Measurements from ENCODE around the gene CNTN6. TPM values are rescaled to one million over a fixed set of nuclear protein-coding genes. Genes with fewer than 3 reads are reported as not detected.

CNTN6 gene
- total and polyA plus RNA-seq, 2 of the 4 experiments (the other 2 are of a cell fraction), result not detected

DNA sequence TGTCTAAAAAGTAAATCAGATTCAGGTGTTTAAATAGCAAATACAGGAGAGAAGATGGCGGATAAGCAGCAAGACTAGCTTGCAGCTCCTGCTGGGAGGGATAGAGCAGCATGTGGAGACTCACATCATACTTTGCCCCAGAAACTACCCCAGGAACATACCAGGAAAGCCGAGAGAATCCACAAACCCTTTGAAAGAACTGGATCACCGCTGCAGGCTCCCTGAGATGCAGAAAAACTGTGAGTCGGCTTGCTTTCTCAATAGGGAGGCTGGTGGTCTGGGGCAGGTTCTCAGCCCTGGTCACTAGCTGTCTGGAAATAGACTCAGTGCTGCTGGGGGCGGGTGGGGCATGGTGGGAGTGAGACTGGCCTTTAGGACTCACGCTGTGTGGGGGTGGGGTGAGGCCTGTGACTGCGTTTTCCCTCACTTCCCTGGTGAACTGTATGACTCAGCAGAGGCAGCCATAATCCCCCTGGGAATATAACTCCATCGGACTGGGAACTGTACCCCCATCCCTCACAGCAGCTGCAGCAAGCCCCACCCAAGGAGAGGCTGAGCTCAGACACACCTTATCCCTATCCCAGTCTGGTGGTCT is 142.8 kb downstream of the CNTN6 start:
- H3K27ac ChIP-seq (ENCODE audit: insufficient read depth, low read length), result no peak overlapping the region
- no peak overlapping the region for H2BK20ac ChIP-seq (ENCODE audit: low read depth, low read length)
- no peak overlapping the region for H3K4me3 ChIP-seq (ENCODE audit: insufficient read depth, low read depth, low read length)
- no peak overlapping the region for H3K14ac ChIP-seq (replicated peaks; ENCODE audit: low read depth, low read length)
- no peaks in the 10 kb centered on the region for H3K9me1 ChIP-seq (ENCODE audit: insufficient read depth, low read length)
- no peak overlapping the region for H2AK5ac ChIP-seq (ENCODE audit: low read depth, low read length)
- no peak overlapping the region for H3K9ac ChIP-seq (ENCODE audit: low read depth, low read length)
- H3K18ac ChIP-seq (ENCODE audit: low read depth, low read length), result no peak overlapping the region
- no peak overlapping the region for H3K4ac ChIP-seq (ENCODE audit: low read depth, low read length)
- H2AK9ac ChIP-seq (replicated peaks; ENCODE audit: low read depth, low read length, poor library complexity), result no peak overlapping the region
- 46% methylated on average over 2 of the region's 8 CpGs; no CpG with 5 or more reads in 1 of the 2 experiments for WGBS, 2 experiments (ENCODE audit: extremely low coverage in 2 of 2, insufficient read length in 1 of 2)
- no peak overlapping the region for H4K91ac ChIP-seq (ENCODE audit: insufficient read depth, low read depth, low read length)
- dilution Hi-C loops (cut with HindIII; ENCODE audit: low sequenced_read_pairs, unreplicated experiment) (no loop called here), intact Hi-C loops (cut with micrococcal nuclease) (no loop called here), in situ Hi-C loops (cut with MboI; ENCODE audit: low sequenced_read_pairs) (no loop called here)
- H3K36me3 ChIP-seq (ENCODE audit: control insufficient read depth, insufficient read depth, low read length), result no peaks in the 10 kb centered on the region
- no peak overlapping the region for H3K4me2 ChIP-seq (ENCODE audit: low read depth, low read length)
- no peak overlapping the region for H3K56ac ChIP-seq (ENCODE audit: extremely low read depth, insufficient read depth, low read length)
- H4K5ac ChIP-seq (ENCODE audit: low read depth, low read length), result no peak overlapping the region
- ChIA-PET CTCF (no interaction called here), POLR2A (ENCODE audit: unreplicated experiment) (no interaction called here)
- no peak for TF ChIP-seq FOS (IDR thresholded peaks at IDR 0.05; ENCODE audit: low read depth, low read length)
- TF ChIP-seq POLR2A (IDR thresholded peaks at IDR 0.05; ENCODE audit: low read depth, low read length), result no peak
- TF ChIP-seq, protein P1, sequence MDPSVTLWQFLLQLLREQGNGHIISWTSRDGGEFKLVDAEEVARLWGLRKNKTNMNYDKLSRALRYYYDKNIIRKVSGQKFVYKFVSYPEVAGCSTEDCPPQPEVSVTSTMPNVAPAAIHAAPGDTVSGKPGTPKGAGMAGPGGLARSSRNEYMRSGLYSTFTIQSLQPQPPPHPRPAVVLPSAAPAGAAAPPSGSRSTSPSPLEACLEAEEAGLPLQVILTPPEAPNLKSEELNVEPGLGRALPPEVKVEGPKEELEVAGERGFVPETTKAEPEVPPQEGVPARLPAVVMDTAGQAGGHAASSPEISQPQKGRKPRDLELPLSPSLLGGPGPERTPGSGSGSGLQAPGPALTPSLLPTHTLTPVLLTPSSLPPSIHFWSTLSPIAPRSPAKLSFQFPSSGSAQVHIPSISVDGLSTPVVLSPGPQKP (IDR thresholded peaks at IDR 0.05; ENCODE audit: borderline replicate concordance, low read depth, low read length), result no peak
- no peak for TF ChIP-seq MAFK (IDR thresholded peaks at IDR 0.05; ENCODE audit: low read depth, low read length)
- TF ChIP-seq RAD21 (IDR thresholded peaks at IDR 0.05; ENCODE audit: low read length), result no peak
- no peak for TF ChIP-seq MXI1 (IDR thresholded peaks at IDR 0.05; ENCODE audit: borderline replicate concordance, low read depth, low read length)
- no peak for TF ChIP-seq SMC3 (IDR thresholded peaks at IDR 0.05; ENCODE audit: low read depth, low read length)
- no peak for TF ChIP-seq NFE2L2 (IDR thresholded peaks at IDR 0.05; ENCODE audit: low read depth, low read length)
- TF ChIP-seq CEBPB (IDR thresholded peaks at IDR 0.05; ENCODE audit: low read depth, low read length), result no peak
- no peak for TF ChIP-seq RFX5 (IDR thresholded peaks at IDR 0.05; ENCODE audit: low read depth, low read length)
- TF ChIP-seq RCOR1 (IDR thresholded peaks at IDR 0.05; ENCODE audit: insufficient replicate concordance, low read length), result no peak
- no peak for TF ChIP-seq BHLHE40 (IDR thresholded peaks at IDR 0.05; ENCODE audit: low read depth, low read length)
- no peak for TF ChIP-seq MAZ (IDR thresholded peaks at IDR 0.05; ENCODE audit: borderline replicate concordance, low read depth, low read length)
- TF ChIP-seq, protein P2, sequence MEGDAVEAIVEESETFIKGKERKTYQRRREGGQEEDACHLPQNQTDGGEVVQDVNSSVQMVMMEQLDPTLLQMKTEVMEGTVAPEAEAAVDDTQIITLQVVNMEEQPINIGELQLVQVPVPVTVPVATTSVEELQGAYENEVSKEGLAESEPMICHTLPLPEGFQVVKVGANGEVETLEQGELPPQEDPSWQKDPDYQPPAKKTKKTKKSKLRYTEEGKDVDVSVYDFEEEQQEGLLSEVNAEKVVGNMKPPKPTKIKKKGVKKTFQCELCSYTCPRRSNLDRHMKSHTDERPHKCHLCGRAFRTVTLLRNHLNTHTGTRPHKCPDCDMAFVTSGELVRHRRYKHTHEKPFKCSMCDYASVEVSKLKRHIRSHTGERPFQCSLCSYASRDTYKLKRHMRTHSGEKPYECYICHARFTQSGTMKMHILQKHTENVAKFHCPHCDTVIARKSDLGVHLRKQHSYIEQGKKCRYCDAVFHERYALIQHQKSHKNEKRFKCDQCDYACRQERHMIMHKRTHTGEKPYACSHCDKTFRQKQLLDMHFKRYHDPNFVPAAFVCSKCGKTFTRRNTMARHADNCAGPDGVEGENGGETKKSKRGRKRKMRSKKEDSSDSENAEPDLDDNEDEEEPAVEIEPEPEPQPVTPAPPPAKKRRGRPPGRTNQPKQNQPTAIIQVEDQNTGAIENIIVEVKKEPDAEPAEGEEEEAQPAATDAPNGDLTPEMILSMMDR (conservative IDR thresholded peaks at IDR 0.05; ENCODE audit: low read depth, low read length), result no peak
- no peak for TF ChIP-seq CHD1 (IDR thresholded peaks at IDR 0.05; ENCODE audit: low read depth, low read length)
- TF ChIP-seq USF2 (IDR thresholded peaks at IDR 0.05; ENCODE audit: low read depth, low read length), result no peak
- H4K20me1 ChIP-seq (ENCODE audit: insufficient read depth, low read length), result no peaks in the 10 kb centered on the region
- H3K79me1 ChIP-seq (ENCODE audit: low read depth in 1 of 2, low read length in 2 of 2), result no peaks in the 10 kb centered on the region
- no peak for DNase-seq
- H2AFZ ChIP-seq (replicated peaks; ENCODE audit: low read length, poor library complexity), result no peak overlapping the region
- no peak overlapping the region for H4K8ac ChIP-seq (ENCODE audit: low read depth in 2 of 2, low read length in 2 of 2)
- no peak for ATAC-seq (ENCODE audit: low read depth)
- H2BK5ac ChIP-seq (ENCODE audit: low read depth, low read length, poor library complexity, severe bottlenecking), result no peak overlapping the region
- peaks cover 5% of the 10 kb centered on the region for H3K9me3 ChIP-seq (ENCODE audit: control insufficient read depth, insufficient read depth, low read length)
- no peak overlapping the region for H2BK15ac ChIP-seq (ENCODE audit: low read depth, low read length)
- no peaks in the 10 kb centered on the region for H3K27me3 ChIP-seq (ENCODE audit: control insufficient read depth, insufficient read depth, low read length)
- BruUV-seq (replicated peaks), result no TSS peak
- no peak overlapping the region for H2BK120ac ChIP-seq (ENCODE audit: low read depth, low read length)
- no peak overlapping the region for H3K23ac ChIP-seq (ENCODE audit: low read depth, low read length)
- no peaks in the 10 kb centered on the region for H3K4me1 ChIP-seq (ENCODE audit: control insufficient read depth, insufficient read depth, low read length)
